Endothelial cell (in vitro differentiated cells): ENCODE results near the gene AADAT. TPM values are rescaled to one million over a fixed set of nuclear protein-coding genes. Genes with fewer than 3 reads are reported as not detected.

Source experiments
- DNase-seq: peaks from one replicate; pipeline ENCODE4 v3.0.0; 2021; ENCODE audit warnings: low spot score
- H3K27ac Mint-ChIP-seq: one replicate; pipeline ENCODE4 v1.8.0; 2021; ENCODE audit warnings: mixed read lengths, inconsistent platforms; ENCODE audit not compliant: unreplicated experiment
- H3K27me3 Mint-ChIP-seq: one replicate; pipeline ENCODE4 v1.8.0; 2021; ENCODE audit warnings: mild to moderate bottlenecking, moderate library complexity, mixed read lengths, inconsistent platforms; ENCODE audit not compliant: unreplicated experiment
- H3K36me3 Mint-ChIP-seq: one replicate; pipeline ENCODE4 v1.8.0; 2021; ENCODE audit warnings: mild to moderate bottlenecking, low read depth, mixed read lengths, inconsistent platforms; ENCODE audit not compliant: unreplicated experiment
- H3K4me1 Mint-ChIP-seq: one replicate; pipeline ENCODE4 v1.8.0; 2021; ENCODE audit warnings: mild to moderate bottlenecking, mixed read lengths, inconsistent platforms; ENCODE audit not compliant: unreplicated experiment
- H3K4me3 Mint-ChIP-seq: one replicate; pipeline ENCODE4 v1.8.0; 2021; ENCODE audit warnings: mild to moderate bottlenecking, mixed read lengths, inconsistent platforms; ENCODE audit not compliant: unreplicated experiment
- H3K9me3 Mint-ChIP-seq: one replicate; pipeline ENCODE4 v1.8.0; 2021; ENCODE audit warnings: mixed read lengths, inconsistent platforms; ENCODE audit not compliant: unreplicated experiment
- CTCF ChIP-seq: fragments of 200-600 bp; sonication (generic); IDR thresholded peaks from one replicate; pipeline ENCODE4 v1.5.0; 2021; ENCODE audit warnings: antibody characterized with exemption; ENCODE audit not compliant: unreplicated experiment
- total RNA-seq: library from RNA; stranded (reverse); fragmentation: NEBNext Ultra II Directional; extraction: Animal tissue kit (Norgen Biotek cat#: 25700); gene quantifications from one replicate; pipeline ENCODE4 v1.2.1, GENCODE V29; 2021; ENCODE audit not compliant: unreplicated experiment

The AADAT gene
- total RNA-seq, 1 donor from 2014 or later = 6.6 TPM

GRCh38 chr4:170012629-170012958 lies 77.2 kb downstream of the AADAT start:
- Mint-ChIP-seq H3K4me1 (peaks cover 10% of the 10 kb centered on the region), H3K27me3 (peaks cover 1% of the 10 kb centered on the region), H3K9me3 (no peaks in the 10 kb centered on the region), H3K4me3 (no peak overlapping the region), H3K27ac (no peak overlapping the region), H3K36me3 (no peaks in the 10 kb centered on the region)
- TF ChIP-seq CTCF = no peak
- DNase-seq = no peak

- DNase-seq = no peak
- Mint-ChIP-seq H3K4me3 (no peak overlapping the region), H3K36me3 (no peaks in the 10 kb centered on the region), H3K27ac (no peak overlapping the region), H3K4me1 (peaks cover 7% of the 10 kb centered on the region), H3K9me3 (no peaks in the 10 kb centered on the region), H3K27me3 (peaks cover 1% of the 10 kb centered on the region)
- TF ChIP-seq CTCF = no peak
Observed at GRCh38 chr4:170011921-170012628, 77.7 kb downstream of the AADAT start.

Other genes starting within 250 kb of the AADAT start
- gene MFAP3L, start 63.6 kb downstream of the AADAT start, total RNA-seq = 6.3 TPM